ENCODE results near the gene HDDC3. TPM values are rescaled to one million over a fixed set of nuclear protein-coding genes. Genes with fewer than 3 reads are reported as not detected.
A peak's percentile ranks its signal among the peaks of the same experiment; 100 is the strongest.

Gene HDDC3
- total and polyA plus RNA-seq, 9 of the 15 experiments (the other 6 are each of a cell fraction or from before 2014, with no cell fraction given): 14.9 to 55.8 (median 36.9) TPM

DNA sequence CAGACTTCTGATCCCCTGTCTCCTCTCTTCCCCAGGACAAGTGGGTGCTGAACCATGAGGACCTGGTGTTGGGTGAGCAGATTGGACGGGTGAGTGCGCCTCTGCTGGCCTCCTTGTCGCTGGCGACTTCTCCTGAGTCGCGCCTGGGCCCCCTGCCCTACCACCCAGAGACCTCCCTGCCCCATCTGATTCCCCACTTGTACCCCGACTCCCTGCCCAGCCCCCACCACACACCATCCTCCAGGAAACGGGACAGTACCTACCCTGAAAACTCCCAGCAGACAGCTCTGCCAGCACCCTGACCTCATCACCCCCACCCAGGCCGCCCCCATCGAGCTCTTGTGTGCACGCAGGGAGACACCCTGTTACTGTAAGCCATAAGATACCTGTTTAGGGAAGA, 40.3 kb downstream of the HDDC3 start:
- 76% methylated on average over 5 of the region's 11 CpGs for WGBS (ENCODE audit: insufficient coverage, low coverage, missing lambda C conversion rate)
- peaks cover 15 to 55% of the 10 kb centered on the region in 2 experiments for H3K4me1 ChIP-seq (replicated peaks in 1 of 2; ENCODE audit: control insufficient read depth in 2 of 2, insufficient read depth in 2 of 2, low read length in 2 of 2)
- no peaks in the 10 kb centered on the region for H4K20me1 ChIP-seq (replicated peaks; ENCODE audit: control insufficient read depth, insufficient read depth, low read length)
- H2AFZ ChIP-seq (ENCODE audit: low read depth, low read length): no peak overlapping the region
- no peak for DNase-seq (ENCODE audit: extremely low read depth in 1 of 4, low spot score in 3 of 4)
- H3K4me2 ChIP-seq (ENCODE audit: insufficient read depth, low read length): no peak overlapping the region
- in situ Hi-C loops (cut with MboI): no loop called here
- CTCF ChIA-PET (ENCODE audit: low intra/inter-chr PET ratio): no interaction called here
- peak overlapping the region in 1 of 2 experiments; percentile 65; a peak in 2 of 4 replicates for H3K9ac ChIP-seq (ENCODE audit: insufficient read depth in 1 of 2, low read depth in 2 of 2, low read length in 2 of 2)
- H3K79me2 ChIP-seq (ENCODE audit: control insufficient read depth, insufficient read depth, low read length): no peaks in the 10 kb centered on the region
- H3K36me3 ChIP-seq (ENCODE audit: control insufficient read depth, insufficient read depth, low read length): no peaks in the 10 kb centered on the region; the same call in 2 of the 3 replicates
- POLR2A ChIA-PET: no interaction called here
- no peak for TF ChIP-seq ARHGAP35 (IDR thresholded peaks at IDR 0.05; ENCODE audit: partially characterized antibody)
- TF ChIP-seq, protein P1, sequence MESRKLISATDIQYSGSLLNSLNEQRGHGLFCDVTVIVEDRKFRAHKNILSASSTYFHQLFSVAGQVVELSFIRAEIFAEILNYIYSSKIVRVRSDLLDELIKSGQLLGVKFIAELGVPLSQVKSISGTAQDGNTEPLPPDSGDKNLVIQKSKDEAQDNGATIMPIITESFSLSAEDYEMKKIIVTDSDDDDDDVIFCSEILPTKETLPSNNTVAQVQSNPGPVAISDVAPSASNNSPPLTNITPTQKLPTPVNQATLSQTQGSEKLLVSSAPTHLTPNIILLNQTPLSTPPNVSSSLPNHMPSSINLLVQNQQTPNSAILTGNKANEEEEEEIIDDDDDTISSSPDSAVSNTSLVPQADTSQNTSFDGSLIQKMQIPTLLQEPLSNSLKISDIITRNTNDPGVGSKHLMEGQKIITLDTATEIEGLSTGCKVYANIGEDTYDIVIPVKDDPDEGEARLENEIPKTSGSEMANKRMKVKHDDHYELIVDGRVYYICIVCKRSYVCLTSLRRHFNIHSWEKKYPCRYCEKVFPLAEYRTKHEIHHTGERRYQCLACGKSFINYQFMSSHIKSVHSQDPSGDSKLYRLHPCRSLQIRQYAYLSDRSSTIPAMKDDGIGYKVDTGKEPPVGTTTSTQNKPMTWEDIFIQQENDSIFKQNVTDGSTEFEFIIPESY (CRISPR knock-in tag; IDR thresholded peaks at IDR 0.05): 0 out of 2 replicates have a peak, but pooled peaks have one; percentile 17
- no peaks in the 10 kb centered on the region for H3K27me3 ChIP-seq (ENCODE audit: control insufficient read depth in 2 of 2, insufficient read depth in 2 of 2, low read length in 2 of 2)
- no peaks in the 10 kb centered on the region for H3K9me1 ChIP-seq (ENCODE audit: control insufficient read depth, insufficient read depth, low read length)
- no peak overlapping the region for H3K4me3 ChIP-seq
- no peak for FAIRE-seq
- ATAC-seq: no peak
- BruUV-seq (replicated peaks): no TSS peak
- intact Hi-C loops (cut with micrococcal nuclease): no loop called here
- no peak overlapping the region for H3K27ac ChIP-seq (ENCODE audit: extremely low read depth, low read depth, low read length)
- H3K9me3 ChIP-seq (replicated peaks; ENCODE audit: control insufficient read depth, insufficient read depth, low read depth, low read length): no peaks in the 10 kb centered on the region

DNA sequence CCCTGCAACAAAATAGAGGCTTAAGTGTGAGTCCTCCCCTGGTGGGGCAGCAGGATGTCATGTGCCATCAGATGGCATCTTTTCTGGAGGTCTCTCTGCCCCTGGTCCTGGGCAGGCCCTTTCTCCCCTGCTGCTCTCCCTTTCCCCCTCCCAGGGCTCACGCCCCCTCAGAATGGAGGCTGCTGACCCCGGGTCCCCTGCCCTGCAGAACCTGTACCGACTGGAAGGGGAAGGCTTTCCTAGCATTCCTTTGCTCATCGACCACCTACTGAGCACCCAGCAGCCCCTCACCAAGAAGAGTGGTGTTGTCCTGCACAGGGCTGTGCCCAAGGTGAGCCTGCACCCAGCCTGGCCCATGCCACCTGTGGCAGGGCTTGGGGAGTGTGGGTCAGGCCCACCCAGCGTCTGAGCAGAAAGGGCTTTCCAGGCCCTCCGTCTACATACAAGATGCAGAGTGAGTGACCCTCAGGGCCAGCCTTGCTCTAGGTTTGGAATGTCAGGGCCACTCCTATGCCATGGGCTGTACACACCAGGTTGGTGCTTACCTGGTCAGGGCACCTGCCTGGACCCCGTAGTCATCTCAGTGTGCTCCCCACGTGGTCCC, 40.9 kb downstream of the HDDC3 start:
- DNase-seq (ENCODE audit: extremely low read depth in 1 of 4, low spot score in 3 of 4) (no peak), FAIRE-seq (no peak), ATAC-seq (no peak)
- ChIA-PET CTCF (ENCODE audit: low intra/inter-chr PET ratio) (no interaction called here), POLR2A (no interaction called here)
- Histone ChIP-seq H3K4me1 (replicated peaks in 1 of 2; ENCODE audit: control insufficient read depth in 2 of 2, insufficient read depth in 2 of 2, low read length in 2 of 2) (peaks cover 13 to 61% of the 10 kb centered on the region in 2 experiments), H2AFZ (ENCODE audit: low read depth, low read length) (no peak overlapping the region), H3K4me3 (no peak overlapping the region), H4K20me1 (replicated peaks; ENCODE audit: control insufficient read depth, insufficient read depth, low read length) (no peaks in the 10 kb centered on the region), H3K9me3 (replicated peaks; ENCODE audit: control insufficient read depth, insufficient read depth, low read depth, low read length) (no peaks in the 10 kb centered on the region), H3K27me3 (ENCODE audit: control insufficient read depth in 2 of 2, insufficient read depth in 2 of 2, low read length in 2 of 2) (no peaks in the 10 kb centered on the region), H3K9ac (ENCODE audit: insufficient read depth in 1 of 2, low read depth in 2 of 2, low read length in 2 of 2) (peak overlapping the region in 1 of 2 experiments; percentile 65; a peak in 2 of 4 replicates), H3K4me2 (ENCODE audit: insufficient read depth, low read length) (no peak overlapping the region), H3K9me1 (ENCODE audit: control insufficient read depth, insufficient read depth, low read length) (no peaks in the 10 kb centered on the region), H3K36me3 (ENCODE audit: control insufficient read depth, insufficient read depth, low read length) (no peaks in the 10 kb centered on the region; the same call in 2 of the 3 replicates), H3K27ac (ENCODE audit: extremely low read depth, low read depth, low read length) (no peak overlapping the region), H3K79me2 (ENCODE audit: control insufficient read depth, insufficient read depth, low read length) (no peaks in the 10 kb centered on the region)
- BruUV-seq (replicated peaks): no TSS peak
- intact Hi-C loops (cut with micrococcal nuclease): no loop called here
- in situ Hi-C loops (cut with MboI): no loop called here
- TF ChIP-seq POLR2A (conservative IDR thresholded peaks at IDR 0.05): no peak
- no peak for TF ChIP-seq FOXK1 (CRISPR knock-in tag; IDR thresholded peaks at IDR 0.05; ENCODE audit: borderline replicate concordance)
- no peak for TF ChIP-seq ARNT (IDR thresholded peaks at IDR 0.05)
- no peak for TF ChIP-seq DPF2 (IDR thresholded peaks at IDR 0.05)
- TF ChIP-seq EGR1 (conservative IDR thresholded peaks at IDR 0.05): no peak
- TF ChIP-seq EP300 (IDR thresholded peaks at IDR 0.05; ENCODE audit: low read length): no peak
- no peak for TF ChIP-seq ZNF785 (CRISPR knock-in tag; IDR thresholded peaks at IDR 0.05)
- TF ChIP-seq MXI1 (IDR thresholded peaks at IDR 0.05; ENCODE audit: low read depth, low read length): no peak
- no peak for TF ChIP-seq ZC3H8 (IDR thresholded peaks at IDR 0.05)
- TF ChIP-seq, protein P2, sequence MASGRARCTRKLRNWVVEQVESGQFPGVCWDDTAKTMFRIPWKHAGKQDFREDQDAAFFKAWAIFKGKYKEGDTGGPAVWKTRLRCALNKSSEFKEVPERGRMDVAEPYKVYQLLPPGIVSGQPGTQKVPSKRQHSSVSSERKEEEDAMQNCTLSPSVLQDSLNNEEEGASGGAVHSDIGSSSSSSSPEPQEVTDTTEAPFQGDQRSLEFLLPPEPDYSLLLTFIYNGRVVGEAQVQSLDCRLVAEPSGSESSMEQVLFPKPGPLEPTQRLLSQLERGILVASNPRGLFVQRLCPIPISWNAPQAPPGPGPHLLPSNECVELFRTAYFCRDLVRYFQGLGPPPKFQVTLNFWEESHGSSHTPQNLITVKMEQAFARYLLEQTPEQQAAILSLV (tag; IDR thresholded peaks at IDR 0.05): no peak
- WGBS (ENCODE audit: insufficient coverage, low coverage, missing lambda C conversion rate): 79% methylated on average over 8 of the region's 8 CpGs
